Tibial nerve (tissue), 4 donors: Measurements from ENCODE around the gene NACA2.

Experiments used
- EP300 ChIP-seq, 2 donors: sonication (generic); formaldehyde crosslinking; IDR thresholded peaks; one replicate each; pipeline ENCODE4 v1.6.1; 2017; ENCODE audit warnings: antibody characterized with exemption in 2 of 2, mild to moderate bottlenecking in 1 of 2
- POLR2A ChIP-seq, 2 donors: fragments of 450-650 bp; IDR thresholded peaks; one replicate each; pipeline ENCODE4 v1.6.1; 2017; ENCODE audit warnings: antibody characterized with exemption in 2 of 2, mild to moderate bottlenecking in 2 of 2, moderate library complexity in 2 of 2
- TF ChIP-seq, protein P1 (sequence below), 5 experiments: fragments of 200-600 bp in 3 of 5; fragments of 450-650 bp in 2 of 5; sonication (generic) in 3 of 5; IDR thresholded peaks; one replicate each; pipeline ENCODE4 v1.5.1; 2016 to 2019; ENCODE audit warnings: antibody characterized with exemption in 5 of 5, mild to moderate bottlenecking in 3 of 5, moderate library complexity in 2 of 5

DNA sequence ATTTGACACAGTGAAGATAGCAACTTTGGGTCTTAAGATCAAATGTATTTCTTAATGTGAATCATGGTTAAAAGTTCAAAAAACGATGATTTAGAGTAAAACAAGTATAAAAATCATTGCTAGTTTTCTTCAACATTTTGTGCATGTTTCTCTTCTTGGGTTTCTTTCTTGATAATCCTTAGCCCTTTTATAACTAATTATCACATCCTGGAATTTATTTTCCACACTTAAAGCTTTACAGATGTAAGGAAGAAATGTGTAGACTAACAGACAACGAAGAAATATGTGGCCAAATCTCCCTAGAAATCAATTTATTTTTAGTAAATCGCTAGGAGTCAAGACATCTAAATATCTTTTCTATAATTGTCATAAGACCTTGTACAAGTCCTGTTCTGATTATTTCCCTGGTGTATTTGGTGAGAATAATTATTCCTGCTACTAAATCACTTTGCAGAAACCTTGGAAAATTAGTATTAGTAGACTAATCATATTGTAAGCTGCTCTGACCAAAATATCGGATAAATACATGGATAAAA lies 4.9 kb downstream of the NACA2 start:
- TF ChIP-seq, protein P1, sequence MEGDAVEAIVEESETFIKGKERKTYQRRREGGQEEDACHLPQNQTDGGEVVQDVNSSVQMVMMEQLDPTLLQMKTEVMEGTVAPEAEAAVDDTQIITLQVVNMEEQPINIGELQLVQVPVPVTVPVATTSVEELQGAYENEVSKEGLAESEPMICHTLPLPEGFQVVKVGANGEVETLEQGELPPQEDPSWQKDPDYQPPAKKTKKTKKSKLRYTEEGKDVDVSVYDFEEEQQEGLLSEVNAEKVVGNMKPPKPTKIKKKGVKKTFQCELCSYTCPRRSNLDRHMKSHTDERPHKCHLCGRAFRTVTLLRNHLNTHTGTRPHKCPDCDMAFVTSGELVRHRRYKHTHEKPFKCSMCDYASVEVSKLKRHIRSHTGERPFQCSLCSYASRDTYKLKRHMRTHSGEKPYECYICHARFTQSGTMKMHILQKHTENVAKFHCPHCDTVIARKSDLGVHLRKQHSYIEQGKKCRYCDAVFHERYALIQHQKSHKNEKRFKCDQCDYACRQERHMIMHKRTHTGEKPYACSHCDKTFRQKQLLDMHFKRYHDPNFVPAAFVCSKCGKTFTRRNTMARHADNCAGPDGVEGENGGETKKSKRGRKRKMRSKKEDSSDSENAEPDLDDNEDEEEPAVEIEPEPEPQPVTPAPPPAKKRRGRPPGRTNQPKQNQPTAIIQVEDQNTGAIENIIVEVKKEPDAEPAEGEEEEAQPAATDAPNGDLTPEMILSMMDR (IDR thresholded peaks at IDR 0.05): no peak
- no peak for TF ChIP-seq POLR2A (IDR thresholded peaks at IDR 0.05)
- no peak for TF ChIP-seq EP300 (IDR thresholded peaks at IDR 0.05)
